Measurements from ENCODE around the gene TMEM183A.

- no peak for TF ChIP-seq CTCF (IDR thresholded peaks at IDR 0.05; ENCODE audit: poor library complexity)
- TF ChIP-seq EZH2phosphoT487 (IDR thresholded peaks at IDR 0.05; ENCODE audit: low read depth, severe bottlenecking, unreplicated experiment): no peak
These were observed 45.4 kb downstream of the TMEM183A start for GRCh38 chr1:203052601-203053000.
